K562 (cell line): ENCODE data around the gene TMEM205.

ENCODE experiments used
- BHLHE40 ChIP-seq: IDR thresholded peaks from 2 replicates; pipeline ENCODE4 v1.6.1; 2011; ENCODE audit warnings: low read length, improper control_type of control experiment
- CHD2 ChIP-seq: IDR thresholded peaks from 2 replicates; pipeline ENCODE4 v1.6.1; 2011; ENCODE audit warnings: low read depth, low read length
- EP300 ChIP-seq: IDR thresholded peaks from 2 replicates; pipeline ENCODE4 v1.6.1; 2012; ENCODE audit warnings: low read length, improper control_type of control experiment
- EZH2 ChIP-seq: IDR thresholded peaks from 2 replicates; pipeline ENCODE4 v1.6.1; 2012; ENCODE audit warnings: low read depth, mild to moderate bottlenecking, inconsistent platforms, low read length, borderline replicate concordance
- HDAC2 ChIP-seq: fragments of 450-650 bp; IDR thresholded peaks from 2 replicates; pipeline ENCODE4 v1.6.1; 2016; ENCODE audit warnings: mild to moderate bottlenecking
- JUND ChIP-seq, 2 experiments: IDR thresholded peaks; 2 replicates in 1 of 2; 3 replicates in 1 of 2; pipeline ENCODE4 v1.6.1; 2011; ENCODE audit warnings: borderline replicate concordance in 2 of 2, low read depth in 2 of 2, low read length in 2 of 2, improper control_type of control experiment in 1 of 2, missing biosample characterization in 1 of 2, missing genetic modification characterization in 1 of 2, missing genetic modification reagents in 1 of 2
- NCOA2 ChIP-seq, 2 experiments: fragments of 450-650 bp; IDR thresholded peaks; 2 replicates each; pipeline ENCODE4 v1.6.1; 2018; ENCODE audit warnings: mild to moderate bottlenecking in 2 of 2, moderate library complexity in 1 of 2; ENCODE audit not compliant: partially characterized antibody in 2 of 2
- NFXL1 ChIP-seq: fragments of 450-650 bp; formaldehyde crosslinking; IDR thresholded peaks from 2 replicates; pipeline ENCODE4 v1.4.0; 2021; ENCODE audit warnings: mild to moderate bottlenecking
- SRF ChIP-seq, 2 experiments: fragments of 250-450, 450-650 bp in 1 of 2; sonication (Bioruptor Pico) in 1 of 2; sonication (generic) in 1 of 2; formaldehyde crosslinking; IDR thresholded peaks; 2 replicates each; pipeline versions ENCODE4 v1.5.0 to v1.5.1; 2020 to 2022; ENCODE audit warnings: mild to moderate bottlenecking in 1 of 2, missing genetic modification reagents in 1 of 2
- TBL1XR1 ChIP-seq, 2 experiments: IDR thresholded peaks; 2 replicates each; pipeline ENCODE4 v1.6.1; 2012; ENCODE audit warnings: improper control_type of control experiment in 2 of 2, low read length in 2 of 2, mild to moderate bottlenecking in 1 of 2
- TBP ChIP-seq: optimal IDR thresholded peaks from 2 replicates; pipeline ENCODE3; 2011; ENCODE audit warnings: low read depth, low read length, improper control_type of control experiment
- ZBTB17 ChIP-seq: fragments of 450-650 bp; formaldehyde crosslinking; IDR thresholded peaks from 2 replicates; pipeline ENCODE4 v1.4.0; 2020; ENCODE audit warnings: mild to moderate bottlenecking
- ZBTB33 ChIP-seq: sonication (generic); formaldehyde crosslinking; IDR thresholded peaks from 2 replicates; pipeline ENCODE4 v1.8.1; 2023; ENCODE audit warnings: mild to moderate bottlenecking, missing genetic modification reagents
- ZNF512 ChIP-seq: IDR thresholded peaks from 2 replicates; pipeline ENCODE4 v1.6.1; 2016; ENCODE audit warnings: missing genetic modification characterization, missing compliant biosample characterization

GRCh38 chr19:11347546-11348039 lies 1.5 kb upstream of the TMEM205 start:
- TF ChIP-seq ZBTB33 (CRISPR knock-in tag) = no peak
- no peak for TF ChIP-seq TBP
- TF ChIP-seq JUND (IDR thresholded peaks at IDR 0.05; ENCODE audit: borderline replicate concordance, low read depth, low read length) = no peak
- no peak for TF ChIP-seq JUND (tag; IDR thresholded peaks at IDR 0.05; ENCODE audit: borderline replicate concordance, low read depth, low read length)
- TF ChIP-seq CHD2 = no peak
- no peak for TF ChIP-seq BHLHE40
- TF ChIP-seq NFXL1 (CRISPR knock-in tag) = no peak
- TF ChIP-seq EP300 = no peak
- no peak for TF ChIP-seq HDAC2
- no peak for TF ChIP-seq EZH2
- TF ChIP-seq ZBTB17 (CRISPR knock-in tag) = no peak
- TF ChIP-seq TBL1XR1 (IDR thresholded peaks at IDR 0.05; ENCODE audit: low read length in 2 of 2) = no peak
- no peak for TF ChIP-seq ZNF512 (tag)
- no peak for TF ChIP-seq NCOA2 (IDR thresholded peaks at IDR 0.05; ENCODE audit: partially characterized antibody in 2 of 2)
- no peak for TF ChIP-seq SRF (CRISPR knock-in tag; IDR thresholded peaks at IDR 0.05)
